Large intestine (tissue), 3 donors: Measurements from ENCODE around the gene MGST1. TPM values are rescaled to one million over a fixed set of nuclear protein-coding genes. Genes with fewer than 3 reads are reported as not detected.
"Not testable (repeated sequence)": the region's sequence is repeated elsewhere in the genome, so short reads cannot be mapped to it uniquely, and the experiment has no call there.

Experiments
- DNase-seq, 2 donors: peaks; one replicate each; pipeline versions ENCODE4 v3.0.0 to v3.0.0-alpha.2; 2013
- H3K27ac ChIP-seq: one replicate; pipeline ENCODE4 v1.5.1; 2013; ENCODE audit warnings: low read length
- H3K27me3 ChIP-seq: 2 replicates; pipeline ENCODE4 v1.6.1; 2013; ENCODE audit warnings: low read length; ENCODE audit not compliant: control insufficient read depth, insufficient read depth
- H3K36me3 ChIP-seq: 2 replicates; pipeline ENCODE4 v1.6.1; 2013; ENCODE audit warnings: low read length; ENCODE audit not compliant: control insufficient read depth, insufficient read depth
- H3K4me1 ChIP-seq: one replicate; pipeline ENCODE4 v1.6.1; 2013; ENCODE audit warnings: low read length; ENCODE audit not compliant: control insufficient read depth, insufficient read depth
- H3K4me3 ChIP-seq: one replicate; pipeline ENCODE4 v1.5.1; 2013; ENCODE audit warnings: low read length
- H3K9me3 ChIP-seq: one replicate; pipeline ENCODE4 v1.6.1; 2013; ENCODE audit warnings: mild to moderate bottlenecking, low read depth, low read length, moderate library complexity; ENCODE audit not compliant: control insufficient read depth
- WGBS: methylation state at CpG from one replicate; pipeline ENCODE4 v1.1.5; 2013; ENCODE audit warnings: low lambda C conversion rate; ENCODE audit not compliant: insufficient coverage; 5-methylcytosine and 5-hydroxymethylcytosine counted together
- polyA plus RNA-seq: library from polyadenylated mRNA; unstranded; fragments of 120-200 nt; gene quantifications from one replicate; pipeline ENCODE4 v1.2.1, GENCODE V29; 2013

Gene MGST1
- polyA plus RNA-seq, 1 donor, result 118 TPM

GRCh38 chr12:16370096-16370495 lies 22.7 kb downstream of the MGST1 start:
- Histone ChIP-seq H3K4me1 (no peaks in the 10 kb centered on the region), H3K27ac (no peak overlapping the region), H3K9me3 (no peaks in the 10 kb centered on the region), H3K27me3 (no peaks in the 10 kb centered on the region), H3K4me3 (no peak overlapping the region), H3K36me3 (no peaks in the 10 kb centered on the region)
- no CpG with 5 or more reads among the region's 1 CpG for WGBS
- no peak for DNase-seq

DNA sequence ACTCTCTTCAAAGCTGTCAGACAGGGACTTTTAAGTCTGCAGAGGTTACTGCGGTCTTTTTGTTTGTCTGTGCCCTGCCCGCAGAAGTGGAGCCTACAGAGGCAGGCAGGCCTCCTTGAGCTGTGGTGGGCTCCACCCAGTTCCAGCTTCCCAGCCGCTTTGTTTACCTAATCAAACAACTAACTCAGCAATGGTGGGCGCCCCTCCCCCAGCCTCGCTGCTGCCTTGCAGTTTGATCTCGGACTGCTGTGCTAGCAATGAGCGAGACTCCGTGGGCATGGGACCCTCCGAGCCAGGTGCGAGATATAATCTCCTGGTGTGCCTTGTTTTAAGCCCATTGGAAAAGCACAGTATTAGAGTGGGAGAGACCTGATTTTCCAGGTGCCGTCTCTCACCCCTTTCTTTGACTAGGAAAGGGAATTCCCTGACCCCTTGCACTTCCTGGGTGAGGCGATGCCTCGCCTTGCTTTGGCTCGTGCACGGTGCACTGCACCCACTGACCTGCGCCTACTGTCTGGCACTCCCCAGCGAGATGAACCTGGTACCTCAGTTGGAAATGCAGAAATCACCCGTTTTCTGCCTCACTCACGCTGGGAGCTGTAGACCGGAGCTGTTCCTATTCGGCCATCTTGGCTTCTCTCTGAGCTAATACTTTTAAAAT lies 35.3 kb downstream of the MGST1 start:
- H3K4me3 ChIP-seq, DNase-seq, H3K36me3 ChIP-seq: not testable (repeated sequence)

GRCh38 chr12:16384732-16385131 lies 37.3 kb downstream of the MGST1 start:
- WGBS, result 67% methylated on average over 1 of the region's 5 CpGs
- Histone ChIP-seq H3K36me3 (no peaks in the 10 kb centered on the region), H3K27ac (no peak overlapping the region), H3K4me3 (no peak overlapping the region), H3K9me3 (no peaks in the 10 kb centered on the region), H3K27me3 (no peaks in the 10 kb centered on the region), H3K4me1 (no peaks in the 10 kb centered on the region)
- DNase-seq, result no peak

More for the DNA sequence above, 35.3 kb downstream of the MGST1 start:
- H3K4me1 ChIP-seq, H3K27me3 ChIP-seq, H3K9me3 ChIP-seq, H3K27ac ChIP-seq: not testable (repeated sequence)
- WGBS, result 92% methylated on average over 4 of the region's 21 CpGs

DNA sequence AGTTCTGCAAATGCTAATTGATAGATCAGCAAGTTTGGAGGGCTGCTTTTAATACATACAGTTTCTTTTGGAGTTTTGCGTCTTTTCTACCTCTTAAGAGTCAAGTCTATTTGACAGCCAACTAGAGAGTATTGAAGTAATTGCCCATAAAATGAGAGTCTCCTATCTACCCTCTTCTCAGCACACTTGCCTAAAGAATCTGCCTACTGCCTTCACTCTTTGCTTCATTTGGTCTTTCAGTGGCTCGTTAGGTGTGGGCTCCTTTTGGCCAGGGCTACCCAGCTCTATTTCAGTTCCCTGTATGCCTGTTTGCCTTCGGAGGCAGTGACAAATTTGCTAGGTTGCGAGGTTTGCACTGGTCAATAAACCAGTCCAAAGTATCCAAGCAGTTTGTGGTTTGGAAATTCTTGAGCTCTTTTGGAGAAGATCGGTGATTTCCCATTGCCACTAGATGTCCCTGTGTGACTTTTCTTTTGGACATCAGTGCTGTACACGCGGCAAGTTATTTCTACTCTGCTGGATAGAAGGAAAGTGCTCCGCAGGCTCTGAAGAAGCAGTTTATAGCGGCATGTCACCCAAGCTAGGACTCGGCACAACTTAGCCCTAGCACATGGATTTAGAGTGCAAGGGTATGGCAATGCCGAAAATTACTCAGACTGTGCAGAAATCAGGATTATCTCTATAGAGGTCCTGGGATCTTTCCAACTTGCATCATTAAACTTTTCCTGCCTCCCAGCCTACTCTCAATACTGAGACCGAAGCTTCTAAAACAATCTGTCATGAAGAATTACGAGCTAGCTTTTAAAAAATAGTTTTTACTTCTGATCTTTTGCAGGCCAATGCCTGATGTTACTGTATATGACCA lies 38.6 kb downstream of the MGST1 start:
- WGBS, result 73% methylated on average over 2 of the region's 13 CpGs
- Histone ChIP-seq H3K36me3 (no peaks in the 10 kb centered on the region), H3K27me3 (no peaks in the 10 kb centered on the region), H3K4me1 (no peaks in the 10 kb centered on the region), H3K9me3 (no peaks in the 10 kb centered on the region), H3K27ac (no peak overlapping the region), H3K4me3 (no peak overlapping the region)
- peak; percentile 43 to 53 for DNase-seq

GRCh38 chr12:16387919-16388318 lies 40.5 kb downstream of the MGST1 start:
- Histone ChIP-seq H3K9me3 (no peaks in the 10 kb centered on the region), H3K4me1 (no peaks in the 10 kb centered on the region), H3K36me3 (no peaks in the 10 kb centered on the region), H3K4me3 (no peak overlapping the region), H3K27me3 (no peaks in the 10 kb centered on the region), H3K27ac (no peak overlapping the region)
- no peak for DNase-seq
- WGBS, result 100% methylated on average over 1 of the region's 2 CpGs

GRCh38 chr12:16389594-16389993 lies 42.1 kb downstream of the MGST1 start:
- Histone ChIP-seq H3K36me3 (no peaks in the 10 kb centered on the region), H3K9me3 (peaks cover 4% of the 10 kb centered on the region), H3K4me1 (no peaks in the 10 kb centered on the region), H3K27ac (no peak overlapping the region), H3K4me3 (no peak overlapping the region), H3K27me3 (no peaks in the 10 kb centered on the region)
- WGBS, result 80% methylated on average over 1 of the region's 4 CpGs
- no peak for DNase-seq

GRCh38 chr12:16392846-16393535 lies 45.5 kb downstream of the MGST1 start:
- Histone ChIP-seq H3K9me3 (peaks cover 10% of the 10 kb centered on the region), H3K27me3 (no peaks in the 10 kb centered on the region), H3K4me1 (no peaks in the 10 kb centered on the region), H3K36me3 (no peaks in the 10 kb centered on the region), H3K4me3 (no peak overlapping the region), H3K27ac (no peak overlapping the region)
- WGBS, result no CpG with 5 or more reads among the region's 1 CpG
- no peak for DNase-seq

DNA sequence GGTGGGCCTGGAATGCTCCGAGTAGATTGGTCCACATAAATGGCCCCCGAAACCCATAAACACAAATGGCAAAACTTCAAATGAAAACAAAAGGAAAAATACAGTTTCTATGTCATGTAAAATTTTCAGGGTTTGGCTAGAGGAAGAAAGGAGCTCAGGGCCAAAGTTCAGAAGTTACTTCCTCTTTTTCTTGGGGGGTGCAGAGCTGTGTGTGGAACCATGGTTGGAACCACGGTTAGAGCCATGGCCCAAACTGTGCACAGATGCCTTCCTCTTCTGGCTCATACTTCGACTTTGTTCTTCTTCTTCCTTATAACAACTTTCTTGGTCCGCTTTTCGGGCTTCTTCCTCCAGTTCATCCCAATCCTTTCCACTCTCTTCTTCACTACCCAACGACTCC lies 51.7 kb downstream of the MGST1 start:
- H3K4me1 ChIP-seq, result no peaks in the 10 kb centered on the region
- no peak overlapping the region for H3K27ac ChIP-seq
- H3K36me3 ChIP-seq, result no peaks in the 10 kb centered on the region
- DNase-seq, result no peak
- peaks cover 7% of the 10 kb centered on the region for H3K9me3 ChIP-seq
- no peaks in the 10 kb centered on the region for H3K27me3 ChIP-seq
- 94% methylated on average over 5 of the region's 7 CpGs for WGBS
- no peak overlapping the region for H3K4me3 ChIP-seq

DNA sequence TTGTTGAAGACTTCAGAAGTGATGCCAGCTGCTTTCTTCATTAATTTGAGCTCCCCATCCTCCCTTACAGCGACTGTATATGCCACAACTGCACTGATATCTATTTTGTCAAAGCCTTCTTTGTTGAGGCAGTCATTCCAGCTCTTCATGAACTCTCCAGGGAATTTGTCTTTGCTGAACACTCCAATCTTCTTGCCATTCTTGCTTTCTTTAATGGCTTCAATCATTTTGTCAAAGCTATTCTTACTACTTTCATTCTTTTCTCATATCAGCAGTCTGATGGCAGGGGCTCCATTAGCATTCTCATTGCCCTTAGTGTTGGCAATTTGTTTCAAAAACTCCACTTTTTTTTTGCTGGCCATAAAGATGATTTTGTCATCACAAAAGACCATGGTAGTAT lies 54.4 kb downstream of the MGST1 start:
- not testable (repeated sequence) for H3K27me3 ChIP-seq, H3K4me1 ChIP-seq, H3K27ac ChIP-seq, H3K9me3 ChIP-seq, DNase-seq, H3K4me3 ChIP-seq, H3K36me3 ChIP-seq
- WGBS, result no CpG with 5 or more reads among the region's 1 CpG

GRCh38 chr12:16407346-16407745 lies 59.9 kb downstream of the MGST1 start:
- no peaks in the 10 kb centered on the region for H3K27me3 ChIP-seq
- no peak overlapping the region for H3K4me3 ChIP-seq
- no peaks in the 10 kb centered on the region for H3K36me3 ChIP-seq
- no peak overlapping the region for H3K27ac ChIP-seq
- no CpG with 5 or more reads among the region's 1 CpG for WGBS
- no peak for DNase-seq
- H3K9me3 ChIP-seq, result no peaks in the 10 kb centered on the region
- H3K4me1 ChIP-seq, result no peaks in the 10 kb centered on the region
